Thyroid gland (tissue), 4 donors: ENCODE results near the gene EEIG2.

Source experiments
- CTCF ChIP-seq, 6 experiments: fragments of 200-600 bp in 3 of 6; fragments of 450-650 bp in 3 of 6; sonication (generic) in 3 of 6; IDR thresholded peaks; one replicate each; pipeline ENCODE4 v1.5.1; 2016 to 2019; ENCODE audit warnings: antibody characterized with exemption in 6 of 6, mild to moderate bottlenecking in 2 of 6, inconsistent platforms in 1 of 6, moderate library complexity in 1 of 6
- POLR2A ChIP-seq, 2 donors: fragments of 450-650 bp; IDR thresholded peaks; one replicate each; pipeline ENCODE4 v1.6.1; 2017; ENCODE audit warnings: antibody characterized with exemption in 2 of 2, mild to moderate bottlenecking in 2 of 2, moderate library complexity in 1 of 2

- no peak for TF ChIP-seq CTCF (IDR thresholded peaks at IDR 0.05)
- TF ChIP-seq POLR2A (IDR thresholded peaks at IDR 0.05): no peak
Measured at GRCh38 chr1:108563808-108564207, 3.9 kb downstream of the EEIG2 start.
